Nasal cavity respiratory epithelium epithelial cell of viscerocranial mucosa (primary cell): ENCODE data around the gene KCNF1. TPM values are rescaled to one million over a fixed set of nuclear protein-coding genes. Genes with fewer than 3 reads are reported as not detected.

ENCODE experiments used
- total RNA-seq: library from RNA; depleted of rRNA; stranded (reverse); fragments of >200 nt; gene quantifications from 2 replicates; pipeline ENCODE4 v1.2.3, GENCODE V29; 2014

The KCNF1 gene, protein sequence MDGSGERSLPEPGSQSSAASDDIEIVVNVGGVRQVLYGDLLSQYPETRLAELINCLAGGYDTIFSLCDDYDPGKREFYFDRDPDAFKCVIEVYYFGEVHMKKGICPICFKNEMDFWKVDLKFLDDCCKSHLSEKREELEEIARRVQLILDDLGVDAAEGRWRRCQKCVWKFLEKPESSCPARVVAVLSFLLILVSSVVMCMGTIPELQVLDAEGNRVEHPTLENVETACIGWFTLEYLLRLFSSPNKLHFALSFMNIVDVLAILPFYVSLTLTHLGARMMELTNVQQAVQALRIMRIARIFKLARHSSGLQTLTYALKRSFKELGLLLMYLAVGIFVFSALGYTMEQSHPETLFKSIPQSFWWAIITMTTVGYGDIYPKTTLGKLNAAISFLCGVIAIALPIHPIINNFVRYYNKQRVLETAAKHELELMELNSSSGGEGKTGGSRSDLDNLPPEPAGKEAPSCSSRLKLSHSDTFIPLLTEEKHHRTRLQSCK
- 0.21 TPM in 1 of 2 replicates, not detected in the other for total RNA-seq

DNA sequence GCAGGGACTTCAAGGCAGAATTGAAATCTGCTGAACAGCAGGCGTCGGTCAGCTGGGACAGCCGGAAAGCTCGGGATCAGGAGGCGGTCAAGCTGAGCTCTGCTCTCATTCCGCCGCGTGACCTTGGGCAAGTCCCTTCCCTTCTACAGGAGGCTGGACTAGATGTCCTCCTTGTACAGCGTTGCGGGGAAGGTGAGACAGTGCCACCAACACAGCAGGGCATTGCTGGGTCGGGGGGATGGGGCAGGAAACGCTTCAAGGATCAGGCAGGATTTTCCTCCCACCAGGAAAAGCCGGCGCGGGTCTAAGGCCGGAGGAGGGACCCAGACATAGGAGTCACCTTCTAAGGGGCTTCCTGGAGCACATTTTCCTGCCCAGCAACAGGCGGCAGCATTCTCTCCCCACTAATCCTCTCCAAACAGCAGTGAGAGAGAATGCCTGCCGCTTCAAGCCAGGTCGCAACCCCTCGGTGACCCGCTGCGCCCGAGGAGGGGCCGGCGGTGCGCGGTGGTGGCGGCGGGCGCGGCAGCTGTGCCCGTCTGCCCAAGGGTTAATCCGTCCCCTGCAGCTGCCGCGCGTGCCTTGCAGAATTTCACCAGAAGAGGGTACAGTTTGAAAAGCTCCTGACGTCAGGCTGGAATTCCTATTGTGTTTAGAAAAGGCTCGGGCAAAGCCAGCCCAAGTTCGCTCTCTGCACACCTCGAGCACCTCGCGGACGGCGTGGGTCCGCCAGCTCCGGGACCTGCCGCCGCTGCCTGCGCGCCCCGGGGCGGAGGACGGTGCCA, at the start of gene KCNF1:
Gene KCNF1 (plus strand): TSS at position 644 of the 785 bp plus-strand sequence. CDS start 493 bp downstream, outside the sequence.

Other genes starting within 250 kb of the KCNF1 start
- gene NOL10, start 222.0 kb upstream of the KCNF1 start, total RNA-seq: 45.7 and 54.3 TPM in 2 replicates
- 0.68 and 1.9 TPM in 2 replicates for gene ATP6V1C2, start 190.3 kb upstream of the KCNF1 start, total RNA-seq
- 464 and 699 TPM in 2 replicates for gene PDIA6, start 99.1 kb upstream of the KCNF1 start, total RNA-seq
- 8.5 and 18.1 TPM in 2 replicates for gene SLC66A3, start 243.5 kb downstream of the KCNF1 start, total RNA-seq